Measurements from ENCODE around the gene TBX18. TPM values are rescaled to one million over a fixed set of nuclear protein-coding genes. Genes with fewer than 3 reads are reported as not detected.

TBX18 gene
- total and polyA plus RNA-seq, 9 of the 15 experiments (the other 6 are each of a cell fraction or from before 2014, with no cell fraction given): 4.0 to 36.1 (median 20.7) TPM

DNA sequence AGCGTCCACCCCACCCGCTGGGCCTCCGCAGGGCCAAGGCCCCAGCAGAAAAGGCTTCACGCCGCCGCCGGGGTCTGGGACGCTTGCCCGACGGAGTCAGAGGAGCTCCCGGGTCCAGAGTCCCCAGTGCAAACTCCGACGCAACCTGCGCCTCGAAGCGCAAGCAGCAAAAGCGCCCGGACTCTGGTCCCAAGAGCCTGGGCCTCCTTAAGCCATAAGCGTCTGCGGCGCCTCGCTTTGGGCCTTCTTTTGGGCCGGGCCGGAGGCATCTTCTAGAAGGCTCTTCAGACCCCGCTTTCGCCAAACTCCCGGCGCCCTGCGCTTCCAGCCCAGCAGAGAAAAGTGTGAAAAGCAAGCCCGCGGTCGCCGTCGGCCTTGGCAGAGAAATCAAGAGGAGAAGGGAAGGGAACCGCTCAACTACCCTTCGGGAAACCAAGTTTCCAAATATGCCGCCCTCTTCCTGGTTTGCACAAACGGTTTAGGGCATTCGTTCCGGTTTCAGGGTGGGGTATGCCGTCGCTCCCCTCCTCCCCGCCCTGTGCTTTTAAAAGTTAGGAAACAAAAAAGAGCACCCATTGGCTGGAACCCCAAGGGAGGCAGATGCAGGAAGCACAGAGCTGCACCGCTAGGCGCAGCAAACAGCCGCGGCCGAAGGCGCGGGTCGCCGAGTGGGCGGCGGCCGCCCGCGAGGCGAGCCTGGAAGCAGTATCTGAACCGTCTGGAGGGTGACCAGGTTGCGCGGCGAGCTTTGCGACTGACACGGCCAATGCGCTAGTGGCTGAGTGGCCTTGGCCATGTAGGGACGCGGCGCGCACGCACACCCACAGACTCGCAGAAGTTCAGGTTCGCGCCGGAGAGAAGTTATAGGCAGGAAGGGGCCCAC is 1.2 kb downstream of the TBX18 start (continued):
- TF ChIP-seq KLF6 (CRISPR knock-in tag; IDR thresholded peaks at IDR 0.05; ENCODE audit: borderline replicate concordance) (no peak; the same call in 1 of the 2 replicates), YBX1 (IDR thresholded peaks at IDR 0.05) (no peak), SAFB (IDR thresholded peaks at IDR 0.05; ENCODE audit: borderline replicate concordance, low read depth, low read length) (no peak; the same call in 1 of the 2 replicates), GTF3C2 (IDR thresholded peaks at IDR 0.05; ENCODE audit: borderline replicate concordance, extremely low read depth, insufficient read length) (no peak), MXI1 (IDR thresholded peaks at IDR 0.05; ENCODE audit: low read depth, low read length) (no peak), DIDO1 (tag; IDR thresholded peaks at IDR 0.05; ENCODE audit: low read depth) (no peak), ZNF583 (CRISPR knock-in tag; IDR thresholded peaks at IDR 0.05) (no peak), HBP1 (CRISPR knock-in tag; IDR thresholded peaks at IDR 0.05) (no peak)
- TF ChIP-seq, protein P1, sequence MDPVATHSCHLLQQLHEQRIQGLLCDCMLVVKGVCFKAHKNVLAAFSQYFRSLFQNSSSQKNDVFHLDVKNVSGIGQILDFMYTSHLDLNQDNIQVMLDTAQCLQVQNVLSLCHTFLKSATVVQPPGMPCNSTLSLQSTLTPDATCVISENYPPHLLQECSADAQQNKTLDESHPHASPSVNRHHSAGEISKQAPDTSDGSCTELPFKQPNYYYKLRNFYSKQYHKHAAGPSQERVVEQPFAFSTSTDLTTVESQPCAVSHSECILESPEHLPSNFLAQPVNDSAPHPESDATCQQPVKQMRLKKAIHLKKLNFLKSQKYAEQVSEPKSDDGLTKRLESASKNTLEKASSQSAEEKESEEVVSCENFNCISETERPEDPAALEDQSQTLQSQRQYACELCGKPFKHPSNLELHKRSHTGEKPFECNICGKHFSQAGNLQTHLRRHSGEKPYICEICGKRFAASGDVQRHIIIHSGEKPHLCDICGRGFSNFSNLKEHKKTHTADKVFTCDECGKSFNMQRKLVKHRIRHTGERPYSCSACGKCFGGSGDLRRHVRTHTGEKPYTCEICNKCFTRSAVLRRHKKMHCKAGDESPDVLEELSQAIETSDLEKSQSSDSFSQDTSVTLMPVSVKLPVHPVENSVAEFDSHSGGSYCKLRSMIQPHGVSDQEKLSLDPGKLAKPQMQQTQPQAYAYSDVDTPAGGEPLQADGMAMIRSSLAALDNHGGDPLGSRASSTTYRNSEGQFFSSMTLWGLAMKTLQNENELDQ (CRISPR knock-in tag; IDR thresholded peaks at IDR 0.05; ENCODE audit: borderline replicate concordance): no peak
- TF ChIP-seq, protein P2, sequence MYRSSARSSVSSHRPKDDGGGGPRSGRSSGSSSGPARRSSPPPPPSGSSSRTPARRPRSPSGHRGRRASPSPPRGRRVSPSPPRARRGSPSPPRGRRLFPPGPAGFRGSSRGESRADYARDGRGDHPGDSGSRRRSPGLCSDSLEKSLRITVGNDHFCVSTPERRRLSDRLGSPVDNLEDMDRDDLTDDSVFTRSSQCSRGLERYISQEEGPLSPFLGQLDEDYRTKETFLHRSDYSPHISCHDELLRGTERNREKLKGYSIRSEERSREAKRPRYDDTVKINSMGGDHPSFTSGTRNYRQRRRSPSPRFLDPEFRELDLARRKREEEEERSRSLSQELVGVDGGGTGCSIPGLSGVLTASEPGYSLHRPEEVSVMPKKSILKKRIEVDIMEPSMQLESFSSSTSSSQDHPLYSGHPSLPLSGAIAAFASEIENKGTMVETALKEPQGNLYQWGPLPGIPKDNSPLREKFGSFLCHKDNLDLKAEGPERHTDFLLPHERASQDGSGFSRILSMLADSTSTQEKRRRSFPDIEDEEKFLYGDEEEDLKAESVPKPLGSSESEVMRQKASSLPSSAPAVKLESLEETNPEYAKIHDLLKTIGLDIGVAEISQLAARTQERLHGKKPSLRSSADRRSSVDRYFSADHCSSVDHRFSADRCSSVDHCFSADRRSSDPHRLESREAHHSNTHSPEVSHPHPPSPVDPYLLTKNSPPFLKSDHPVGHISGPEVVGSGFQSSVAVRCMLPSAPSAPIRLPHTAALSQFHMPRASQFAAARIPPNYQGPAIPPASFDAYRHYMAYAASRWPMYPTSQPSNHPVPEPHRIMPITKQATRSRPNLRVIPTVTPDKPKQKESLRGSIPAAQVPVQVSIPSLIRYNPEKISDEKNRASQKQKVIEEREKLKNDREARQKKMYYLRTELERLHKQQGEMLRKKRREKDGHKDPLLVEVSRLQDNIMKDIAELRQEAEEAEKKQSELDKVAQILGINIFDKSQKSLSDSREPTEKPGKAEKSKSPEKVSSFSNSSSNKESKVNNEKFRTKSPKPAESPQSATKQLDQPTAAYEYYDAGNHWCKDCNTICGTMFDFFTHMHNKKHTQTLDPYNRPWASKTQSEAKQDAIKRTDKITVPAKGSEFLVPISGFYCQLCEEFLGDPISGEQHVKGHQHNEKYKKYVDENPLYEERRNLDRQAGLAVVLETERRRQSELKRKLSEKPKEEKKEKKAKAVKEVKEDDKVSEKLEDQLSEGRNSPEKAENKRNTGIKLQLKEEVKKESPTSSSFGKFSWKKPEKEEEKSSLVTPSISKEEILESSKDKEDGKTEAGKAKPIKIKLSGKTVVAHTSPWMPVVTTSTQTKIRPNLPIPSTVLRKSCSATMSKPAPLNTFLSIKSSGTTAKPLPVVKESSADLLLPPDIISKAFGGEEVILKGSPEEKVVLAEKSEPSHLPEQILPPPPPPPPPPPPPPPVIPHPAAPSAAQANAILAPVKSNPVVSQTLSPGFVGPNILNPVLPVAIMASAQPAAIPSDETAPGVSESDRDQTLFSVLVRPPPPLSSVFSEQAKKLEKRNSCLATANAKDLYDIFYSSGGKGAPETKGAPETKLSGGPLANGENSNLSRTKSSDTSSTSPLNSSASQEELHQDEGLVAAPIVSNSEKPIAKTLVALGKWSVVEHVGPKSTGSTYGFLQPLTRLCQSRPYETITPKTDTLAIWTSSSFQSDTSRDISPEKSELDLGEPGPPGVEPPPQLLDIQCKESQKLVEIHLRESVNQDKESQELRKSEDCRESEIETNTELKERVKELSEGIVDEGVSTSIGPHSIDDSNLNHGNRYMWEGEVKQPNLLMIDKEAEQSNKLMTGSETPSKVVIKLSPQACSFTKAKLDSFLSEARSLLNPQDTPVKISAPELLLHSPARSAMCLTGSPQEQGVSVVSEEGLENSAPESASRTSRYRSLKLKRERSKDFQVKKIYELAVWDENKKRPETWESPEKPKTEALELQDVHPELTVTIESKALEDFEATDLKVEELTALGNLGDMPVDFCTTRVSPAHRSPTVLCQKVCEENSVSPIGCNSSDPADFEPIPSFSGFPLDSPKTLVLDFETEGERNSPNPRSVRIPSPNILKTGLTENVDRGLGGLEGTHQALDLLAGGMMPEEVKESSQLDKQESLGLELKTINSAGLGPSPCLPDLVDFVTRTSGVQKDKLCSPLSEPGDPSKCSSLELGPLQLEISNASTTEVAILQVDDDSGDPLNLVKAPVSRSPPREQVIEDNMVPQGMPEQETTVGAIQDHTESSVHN (IDR thresholded peaks at IDR 0.05; ENCODE audit: borderline replicate concordance in 1 of 2, low read depth in 1 of 2): no peak
